Measurements from ENCODE around the gene TCF7L2. TPM values are rescaled to one million over a fixed set of nuclear protein-coding genes. Genes with fewer than 3 reads are reported as not detected.

TCF7L2 gene
- polyA plus RNA-seq, 1 donor, result 50.4 TPM

GRCh38 chr10:113066561-113067312, 116.7 kb downstream of the TCF7L2 start:
- DNase-seq, result no peak

- no peak for DNase-seq
These were observed 117.5 kb downstream of the TCF7L2 start for GRCh38 chr10:113067501-113067900.

GRCh38 chr10:113068178-113068890, 118.3 kb downstream of the TCF7L2 start:
- DNase-seq, result no peak

- DNase-seq, result no peak
These were observed 119.5 kb downstream of the TCF7L2 start for GRCh38 chr10:113069595-113069994.

- no peak for DNase-seq
These were observed 121.4 kb downstream of the TCF7L2 start for GRCh38 chr10:113071446-113071845.

GRCh38 chr10:113073549-113074189, 123.6 kb downstream of the TCF7L2 start:
- no peak for DNase-seq

- DNase-seq, result no peak
These were observed 126.9 kb downstream of the TCF7L2 start for GRCh38 chr10:113076949-113077348.

GRCh38 chr10:113078282-113078907, 128.3 kb downstream of the TCF7L2 start:
- DNase-seq, result no peak

- no peak for DNase-seq
These were observed 130.2 kb downstream of the TCF7L2 start for GRCh38 chr10:113080061-113080924.

GRCh38 chr10:113080925-113081229, 130.8 kb downstream of the TCF7L2 start:
- DNase-seq, result no peak

GRCh38 chr10:113084031-113084430, 134.0 kb downstream of the TCF7L2 start:
- no peak for DNase-seq

GRCh38 chr10:113085776-113086175, 135.7 kb downstream of the TCF7L2 start:
- no peak for DNase-seq

GRCh38 chr10:113086282-113086681, 136.2 kb downstream of the TCF7L2 start:
- no peak for DNase-seq

- no peak for DNase-seq
These were observed 137.3 kb downstream of the TCF7L2 start for GRCh38 chr10:113087165-113088029.

GRCh38 chr10:113088194-113088593, 138.1 kb downstream of the TCF7L2 start:
- DNase-seq, result no peak

GRCh38 chr10:113089551-113089950, 139.5 kb downstream of the TCF7L2 start:
- no peak for DNase-seq

- DNase-seq, result no peak
These were observed 141.9 kb downstream of the TCF7L2 start for GRCh38 chr10:113091920-113092319.

- no peak for DNase-seq
These were observed 143.4 kb downstream of the TCF7L2 start for GRCh38 chr10:113093188-113094113.

GRCh38 chr10:113094114-113094486, 144.1 kb downstream of the TCF7L2 start:
- no peak for DNase-seq
